CD4-positive, alpha-beta T cell treated with Interleukin-6 for 4 hours (primary cell): ENCODE results near the gene CYP4F11.
"Not testable (repeated sequence)": the region's sequence is repeated elsewhere in the genome, so short reads cannot be mapped to it uniquely, and the experiment has no call there.

ENCODE experiments used
- DNase-seq: peaks from one replicate; pipeline ENCODE4 v3.0.0-alpha.2; 2020; ENCODE audit warnings: mixed read lengths

Gene CYP4F11

DNA sequence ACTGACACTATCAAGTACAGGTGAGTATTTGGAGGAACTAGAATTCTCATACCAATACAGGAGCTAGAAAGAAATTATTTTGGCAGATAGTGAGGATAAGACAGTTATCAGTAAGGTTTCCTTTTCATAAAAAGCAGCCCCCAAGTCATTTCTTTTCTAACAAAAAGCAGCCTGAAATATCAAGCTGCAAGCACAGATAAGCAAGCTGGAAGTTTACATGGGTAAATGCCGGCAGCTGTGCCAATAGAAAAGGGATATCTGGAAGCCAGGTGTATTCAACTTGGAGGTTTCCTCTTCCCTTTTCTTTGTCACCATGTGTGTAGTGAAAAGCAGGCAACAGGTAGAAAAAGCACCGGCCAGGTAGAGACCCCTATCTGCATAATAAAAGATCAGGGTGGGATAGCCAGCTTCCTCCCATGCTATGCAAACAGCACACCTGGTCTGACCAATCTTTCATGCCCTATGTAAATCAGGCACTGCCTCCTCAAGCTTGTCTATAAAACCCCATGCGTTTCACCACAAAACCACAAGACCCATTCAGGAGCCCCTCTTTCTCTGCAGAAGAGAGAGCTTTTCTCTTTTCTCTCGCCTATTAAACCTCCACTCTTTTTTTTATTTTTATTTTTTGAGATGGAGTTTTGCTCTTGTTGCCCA, 59.4 kb downstream of the CYP4F11 start:
- no peak for DNase-seq

DNA sequence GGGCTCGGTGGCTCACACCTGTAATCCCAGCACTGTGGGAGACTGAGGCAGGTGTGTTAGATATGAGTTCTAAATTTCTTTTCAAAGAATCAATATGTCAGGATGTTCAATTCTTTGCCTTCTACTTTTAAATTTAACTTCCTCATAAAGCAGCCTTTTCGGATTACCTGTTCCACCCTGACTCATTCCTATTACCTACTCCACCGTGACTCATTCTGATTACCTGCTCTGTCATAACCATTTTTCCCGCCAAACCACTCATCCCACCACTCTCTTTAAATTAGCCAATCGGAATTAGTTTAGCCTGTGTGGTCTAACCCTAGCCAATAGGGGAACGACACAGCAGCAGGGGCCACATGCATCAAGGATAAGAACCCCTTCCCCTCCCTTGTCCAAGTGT, 60.6 kb downstream of the CYP4F11 start:
- not testable (repeated sequence) for DNase-seq

DNA sequence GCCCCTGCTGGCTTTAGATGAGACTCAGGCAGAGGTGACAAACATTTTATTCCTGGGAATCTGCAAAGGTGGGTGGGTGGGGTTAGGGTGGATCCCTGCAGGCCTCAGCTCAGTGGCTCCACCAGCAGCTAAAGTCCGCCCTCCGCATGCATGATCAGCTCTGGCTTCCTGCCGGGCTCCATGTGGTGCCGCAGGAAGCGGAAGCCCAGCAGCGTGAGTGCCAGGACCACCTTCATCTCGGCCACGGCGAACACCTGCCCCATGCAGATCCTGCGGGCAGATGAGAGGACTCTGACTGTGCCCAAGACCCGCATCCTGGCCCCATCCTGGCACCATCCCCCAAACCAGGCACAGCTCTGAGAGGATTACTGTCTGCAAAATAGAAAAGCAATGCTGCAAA, 62.8 kb downstream of the CYP4F11 start:
- DNase-seq = peak; percentile 39

DNA sequence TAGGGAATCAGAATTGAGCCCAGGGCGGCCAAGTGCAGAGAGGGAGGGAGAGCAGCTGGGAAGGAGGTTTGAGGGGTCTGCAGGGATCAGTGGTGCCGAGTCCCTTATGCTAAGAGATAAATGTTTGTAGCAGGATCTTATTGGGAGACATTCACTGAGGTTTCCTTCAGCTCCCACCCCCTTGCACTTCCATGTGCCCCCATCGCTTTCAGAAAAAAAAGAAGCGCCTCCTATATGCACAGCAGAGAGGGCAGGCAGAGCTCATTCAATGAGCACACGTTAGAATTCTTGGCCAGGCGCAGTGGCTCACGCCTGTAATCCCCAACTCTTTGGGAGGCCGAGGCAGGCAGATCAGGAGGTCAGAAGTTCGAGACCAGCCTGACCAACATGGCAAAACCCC, 64.5 kb downstream of the CYP4F11 start:
- no peak for DNase-seq

DNA sequence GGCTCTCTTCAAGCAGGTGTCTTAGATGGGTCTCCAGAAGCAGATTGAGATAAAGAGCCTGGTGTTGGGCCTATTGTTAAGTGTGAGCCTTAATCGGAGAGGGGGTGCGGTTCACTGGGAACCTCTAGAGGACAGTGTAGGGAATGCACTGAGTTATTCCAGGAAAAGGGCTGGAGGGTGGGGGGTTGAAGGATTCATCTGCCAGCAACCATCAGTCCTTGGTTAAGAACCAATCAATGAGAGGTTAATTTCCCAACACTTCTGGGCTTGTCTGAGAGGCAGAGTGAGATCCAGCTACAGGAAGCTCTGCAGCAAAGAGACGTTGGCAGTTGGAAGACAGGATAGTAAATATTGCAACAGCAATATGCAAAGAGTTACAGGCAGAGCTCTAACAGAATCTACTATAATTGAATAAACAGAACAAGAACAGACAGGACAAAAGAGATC, 65.2 kb downstream of the CYP4F11 start:
- DNase-seq = peak; percentile 60

DNA sequence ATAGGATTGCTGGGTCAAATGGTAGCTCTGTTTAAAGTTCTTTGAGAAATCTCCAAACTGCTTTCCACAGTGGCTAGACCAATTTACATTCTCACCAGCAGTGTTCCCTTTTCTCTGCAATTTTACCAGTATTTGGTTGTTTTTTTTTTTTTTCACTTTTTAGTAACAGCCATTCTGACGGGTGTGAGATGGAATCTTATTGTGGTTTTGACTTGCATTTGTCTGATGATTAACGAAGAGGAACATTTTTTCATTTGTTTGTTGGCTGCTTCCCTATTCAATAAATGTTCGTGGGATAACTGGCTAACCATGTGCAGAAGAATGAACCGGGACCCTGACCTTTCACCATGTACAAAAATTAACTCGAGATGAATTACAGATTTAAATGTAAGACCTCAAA, 67.7 kb downstream of the CYP4F11 start:
- no peak for DNase-seq

DNA sequence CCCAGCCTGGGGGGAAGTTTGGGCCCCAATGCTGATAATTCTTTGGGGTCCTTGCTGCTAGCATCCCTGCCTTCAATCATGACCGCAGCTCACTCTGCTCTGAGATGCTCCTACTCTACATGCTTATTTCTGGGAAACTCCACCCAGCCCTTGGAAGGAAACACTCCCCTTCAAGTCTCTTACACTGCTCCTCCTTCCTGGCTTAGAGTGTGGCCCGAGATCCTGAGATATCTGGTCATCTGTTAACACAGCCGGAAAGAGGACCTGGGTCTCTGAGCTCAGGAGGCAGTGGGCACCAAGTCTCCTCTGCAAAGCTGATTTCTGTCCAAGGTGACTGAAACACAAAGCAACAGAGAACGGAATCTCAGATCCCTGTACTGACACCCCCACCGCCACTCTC, 69.5 kb downstream of the CYP4F11 start:
- no peak for DNase-seq

DNA sequence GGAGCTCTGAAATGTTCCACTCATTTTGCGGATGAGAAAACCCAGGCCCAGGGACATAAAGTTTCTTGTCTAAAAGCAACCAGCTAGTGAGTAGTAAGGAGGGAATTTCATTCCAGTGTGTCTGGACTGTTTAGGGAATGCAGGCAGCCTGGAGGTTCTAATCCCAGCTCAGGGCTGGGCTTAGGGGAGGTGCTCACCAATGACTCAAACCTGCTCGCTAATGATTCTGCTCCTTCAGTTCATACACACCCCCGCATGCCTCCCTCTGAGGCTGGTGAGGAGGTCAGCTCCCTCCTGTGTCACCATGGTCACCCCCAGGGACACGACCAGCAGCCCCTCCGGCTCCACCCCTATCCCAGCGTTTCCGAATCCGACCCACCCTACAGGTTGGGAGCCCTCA, 71.1 kb downstream of the CYP4F11 start:
- DNase-seq = no peak

DNA sequence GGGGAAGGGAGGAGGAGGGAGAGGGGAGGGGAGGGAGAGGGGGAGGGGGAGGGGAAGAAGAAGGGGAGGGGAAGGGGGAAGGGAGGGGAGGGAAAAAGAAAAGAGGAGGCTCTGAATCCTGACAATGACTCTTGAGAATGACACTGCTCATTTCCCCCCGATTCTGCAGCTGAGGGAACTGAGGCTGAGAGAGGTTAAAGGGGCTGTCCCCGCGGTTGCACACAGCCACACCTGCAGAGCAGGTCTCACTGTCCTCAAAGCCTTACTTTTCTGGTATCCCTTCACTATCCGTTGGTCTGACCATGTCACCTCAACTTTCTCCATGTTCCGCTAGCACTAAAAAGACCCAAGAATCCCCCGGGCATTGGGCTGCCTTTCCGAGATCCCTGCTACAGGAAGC, 71.9 kb downstream of the CYP4F11 start:
- DNase-seq = no peak
